HepG2 (cell line): Measurements from ENCODE around the gene DNAJB12. TPM values are rescaled to one million over a fixed set of nuclear protein-coding genes. Genes with fewer than 3 reads are reported as not detected.

Experiments used
- ATF3 ChIP-seq: sonication (generic); formaldehyde crosslinking; IDR thresholded peaks from 2 replicates; pipeline ENCODE4 v1.4.0; 2020; ENCODE audit warnings: missing genetic modification reagents
- CBFB ChIP-seq: sonication (generic); formaldehyde crosslinking; IDR thresholded peaks from 2 replicates; pipeline ENCODE4 v1.4.0; 2020; ENCODE audit warnings: missing genetic modification reagents
- ERF ChIP-seq: IDR thresholded peaks from 2 replicates; pipeline ENCODE4 v1.6.1; 2018; ENCODE audit warnings: missing biosample characterization, missing genetic modification reagents
- HDAC1 ChIP-seq: sonication (generic); formaldehyde crosslinking; IDR thresholded peaks from 2 replicates; pipeline ENCODE4 v1.5.1; 2020; ENCODE audit warnings: mild to moderate bottlenecking, missing genetic modification reagents
- HDAC2 ChIP-seq: sonication (generic); formaldehyde crosslinking; IDR thresholded peaks from 2 replicates; pipeline ENCODE4 v1.4.0; 2020; ENCODE audit warnings: missing genetic modification reagents
- NFKBIZ ChIP-seq: IDR thresholded peaks from 2 replicates; pipeline ENCODE4 v1.6.1; 2018; ENCODE audit warnings: missing genetic modification reagents, missing compliant biosample characterization
- NR0B2 ChIP-seq: sonication (generic); formaldehyde crosslinking; IDR thresholded peaks from 2 replicates; pipeline ENCODE4 v1.4.0; 2020; ENCODE audit warnings: mild to moderate bottlenecking, missing genetic modification reagents
- POLR2G ChIP-seq: fragments of 200-400 bp; formaldehyde crosslinking; IDR thresholded peaks from 2 replicates; pipeline ENCODE4 v1.6.1; 2018; ENCODE audit warnings: mild to moderate bottlenecking, low read depth, low read length, moderate library complexity
- SRSF4 ChIP-seq: fragments of 200-400 bp; formaldehyde crosslinking; IDR thresholded peaks from one replicate; pipeline ENCODE4 v1.6.1; 2018; ENCODE audit warnings: mild to moderate bottlenecking, low read depth, low read length, moderate library complexity; ENCODE audit not compliant: poor library complexity, severe bottlenecking
- YEATS2 ChIP-seq: sonication (generic); formaldehyde crosslinking; IDR thresholded peaks from 2 replicates; pipeline ENCODE4 v1.4.0; 2020; ENCODE audit warnings: missing genetic modification reagents, borderline replicate concordance
- ZFP82 ChIP-seq: sonication (generic); formaldehyde crosslinking; IDR thresholded peaks from 2 replicates; pipeline ENCODE4 v1.5.1; 2020; ENCODE audit warnings: mild to moderate bottlenecking, missing genetic modification reagents, borderline replicate concordance
- ZIK1 ChIP-seq: sonication (generic); formaldehyde crosslinking; IDR thresholded peaks from 2 replicates; pipeline ENCODE4 v1.5.0; 2020; ENCODE audit warnings: mild to moderate bottlenecking, low read depth, missing genetic modification reagents, borderline replicate concordance
- ZNF138 ChIP-seq: sonication (generic); formaldehyde crosslinking; IDR thresholded peaks from 2 replicates; pipeline ENCODE4 v1.5.0; 2020; ENCODE audit warnings: mild to moderate bottlenecking, low read depth, missing genetic modification reagents
- ZNF225 ChIP-seq: sonication (generic); formaldehyde crosslinking; IDR thresholded peaks from 2 replicates; pipeline ENCODE4 v1.4.0; 2020; ENCODE audit warnings: mild to moderate bottlenecking, missing genetic modification reagents
- ZNF337 ChIP-seq: sonication (generic); formaldehyde crosslinking; IDR thresholded peaks from 2 replicates; pipeline ENCODE4 v1.5.1; 2020; ENCODE audit warnings: missing genetic modification reagents, low read depth, mild to moderate bottlenecking, borderline replicate concordance
- ZNF382 ChIP-seq: sonication (generic); formaldehyde crosslinking; IDR thresholded peaks from 2 replicates; pipeline ENCODE4 v1.5.0; 2020; ENCODE audit warnings: missing genetic modification reagents, mild to moderate bottlenecking, borderline replicate concordance
- ZNF790 ChIP-seq: sonication (generic); formaldehyde crosslinking; IDR thresholded peaks from 2 replicates; pipeline ENCODE4 v1.8.0; 2022; ENCODE audit warnings: missing genetic modification reagents, mild to moderate bottlenecking, borderline replicate concordance
- polyA plus RNA-seq, 8 experiments: library from polyadenylated mRNA; depleted of rRNA in 3 of 8; stranded (reverse) in 7 of 8; unstranded in 1 of 8; fragments of >200 nt; fragmentation: Illumina TruSeq in 4 of 8; extraction: Trizol in 4 of 8; gene quantifications; 2 replicates each; pipeline versions ENCODE4 v1.2.1 to v1.2.3, GENCODE V29; 2011 to 2016; ENCODE audit warnings: low read depth in 4 of 8, missing spikeins in 1 of 8, mixed read lengths in 1 of 8; ENCODE audit not compliant: insufficient read depth in 1 of 8
- total RNA-seq, 5 experiments: library from RNA; depleted of rRNA; stranded (reverse); fragments of >200 nt; fragmentation: Illumina TruSeq; extraction: Trizol; gene quantifications; 2 replicates each; pipeline ENCODE4 v1.2.3, GENCODE V29; 2016; ENCODE audit warnings: low read depth in 1 of 5
- TF ChIP-seq, protein P1 (sequence below), 2 experiments: sonication (generic) in 1 of 2; formaldehyde crosslinking in 1 of 2; IDR thresholded peaks; 2 replicates each; pipeline versions ENCODE4 v1.4.0 to v1.6.1; 2018 to 2020; ENCODE audit warnings: missing genetic modification reagents in 2 of 2, borderline replicate concordance in 1 of 2, low read depth in 1 of 2, mild to moderate bottlenecking in 1 of 2, missing biosample characterization in 1 of 2
- TF ChIP-seq, protein P2 (sequence below): sonication (generic); formaldehyde crosslinking; IDR thresholded peaks from 2 replicates; pipeline ENCODE4 v1.5.1; 2020; ENCODE audit warnings: mild to moderate bottlenecking, missing genetic modification reagents

DNAJB12 gene
- total and polyA plus RNA-seq, 2 of the 13 experiments (the other 11 are each of a cell fraction or from before 2014, with no cell fraction given): 10.8 to 18.2 TPM

- TF ChIP-seq, protein P1, sequence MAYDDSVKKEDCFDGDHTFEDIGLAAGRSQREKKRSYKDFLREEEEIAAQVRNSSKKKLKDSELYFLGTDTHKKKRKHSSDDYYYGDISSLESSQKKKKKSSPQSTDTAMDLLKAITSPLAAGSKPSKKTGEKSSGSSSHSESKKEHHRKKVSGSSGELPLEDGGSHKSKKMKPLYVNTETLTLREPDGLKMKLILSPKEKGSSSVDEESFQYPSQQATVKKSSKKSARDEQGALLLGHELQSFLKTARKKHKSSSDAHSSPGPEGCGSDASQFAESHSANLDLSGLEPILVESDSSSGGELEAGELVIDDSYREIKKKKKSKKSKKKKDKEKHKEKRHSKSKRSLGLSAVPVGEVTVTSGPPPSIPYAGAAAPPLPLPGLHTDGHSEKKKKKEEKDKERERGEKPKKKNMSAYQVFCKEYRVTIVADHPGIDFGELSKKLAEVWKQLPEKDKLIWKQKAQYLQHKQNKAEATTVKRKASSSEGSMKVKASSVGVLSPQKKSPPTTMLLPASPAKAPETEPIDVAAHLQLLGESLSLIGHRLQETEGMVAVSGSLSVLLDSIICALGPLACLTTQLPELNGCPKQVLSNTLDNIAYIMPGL (CRISPR knock-in tag; IDR thresholded peaks at IDR 0.05; ENCODE audit: borderline replicate concordance in 1 of 2, low read depth in 1 of 2): peak in 1 of 2 experiments; percentile 43; a peak in 2 of 4 replicates
- TF ChIP-seq ZIK1 (CRISPR knock-in tag) (no peak), NFKBIZ (no peak), SRSF4 (no peak), ERF (CRISPR knock-in tag) (peak; percentile 95), HDAC2 (CRISPR knock-in tag) (peak; percentile 56), ZNF225 (CRISPR knock-in tag) (no peak), CBFB (CRISPR knock-in tag) (peak; percentile 67; the same call in 1 of the 2 replicates), POLR2G (peak; percentile 71), NR0B2 (CRISPR knock-in tag) (no peak; the same call in none of the 2 replicates), ZFP82 (CRISPR knock-in tag) (0 out of 2 replicates have a peak, but pooled peaks have one; percentile 7), HDAC1 (CRISPR knock-in tag) (peak; percentile 90), ZNF337 (CRISPR knock-in tag) (0 out of 2 replicates have a peak, but pooled peaks have one; percentile 27), ZNF382 (CRISPR knock-in tag) (no peak), ATF3 (CRISPR knock-in tag) (0 out of 2 replicates have a peak, but pooled peaks have one; percentile 35), ZNF138 (CRISPR knock-in tag) (no peak), ZNF790 (CRISPR knock-in tag) (no peak), YEATS2 (peak; percentile 16; the same call in 1 of the 2 replicates)
- TF ChIP-seq, protein P2, sequence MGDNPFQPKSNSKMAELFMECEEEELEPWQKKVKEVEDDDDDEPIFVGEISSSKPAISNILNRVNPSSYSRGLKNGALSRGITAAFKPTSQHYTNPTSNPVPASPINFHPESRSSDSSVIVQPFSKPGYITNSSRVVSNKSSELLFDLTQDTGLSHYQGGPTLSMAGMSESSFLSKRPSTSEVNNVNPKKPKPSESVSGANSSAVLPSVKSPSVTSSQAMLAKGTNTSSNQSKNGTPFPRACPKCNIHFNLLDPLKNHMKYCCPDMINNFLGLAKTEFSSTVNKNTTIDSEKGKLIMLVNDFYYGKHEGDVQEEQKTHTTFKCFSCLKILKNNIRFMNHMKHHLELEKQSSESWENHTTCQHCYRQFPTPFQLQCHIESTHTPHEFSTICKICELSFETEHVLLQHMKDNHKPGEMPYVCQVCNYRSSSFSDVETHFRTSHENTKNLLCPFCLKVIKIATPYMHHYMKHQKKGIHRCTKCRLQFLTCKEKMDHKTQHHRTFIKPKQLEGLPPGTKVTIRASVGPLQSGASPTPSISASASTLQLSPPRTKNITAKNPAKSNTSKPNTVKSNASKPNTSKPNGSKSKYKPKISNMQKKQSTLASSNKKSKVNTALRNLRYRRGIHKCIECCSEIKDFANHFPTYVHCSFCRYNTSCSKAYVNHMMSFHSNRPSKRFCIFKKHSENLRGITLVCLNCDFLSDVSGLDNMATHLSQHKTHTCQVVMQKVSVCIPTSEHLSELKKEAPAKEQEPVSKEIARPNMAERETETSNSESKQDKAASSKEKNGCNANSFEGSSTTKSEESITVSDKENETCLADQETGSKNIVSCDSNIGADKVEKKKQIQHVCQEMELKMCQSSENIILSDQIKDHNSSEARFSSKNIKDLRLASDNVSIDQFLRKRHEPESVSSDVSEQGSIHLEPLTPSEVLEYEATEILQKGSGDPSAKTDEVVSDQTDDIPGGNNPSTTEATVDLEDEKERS (CRISPR knock-in tag): no peak
Measured at GRCh38 chr10:72319416-72320254, 35.1 kb downstream of the DNAJB12 start (continued).
